H1 (cell line): Measurements from ENCODE around the gene PAK6. TPM values are rescaled to one million over a fixed set of nuclear protein-coding genes. Genes with fewer than 3 reads are reported as not detected.
A peak's percentile ranks its signal among the peaks of the same experiment; 100 is the strongest.

ENCODE experiments used
- CTCF ChIA-PET: fragments of 300-600 bp; sonication (Branson Sonifier 250); formaldehyde crosslinking; loops from one replicate; lab custom pipeline; 2021; ENCODE audit not compliant: partially characterized antibody; lab: Charles Lee
- POLR2A ChIA-PET: fragments of 300-600 bp; sonication (Branson Sonifier 250); formaldehyde crosslinking; loops from one replicate; lab custom pipeline; 2021; ENCODE audit warnings: inconsistent platforms; ENCODE audit not compliant: partially characterized antibody; lab: Charles Lee
- DNase-seq, 2 experiments: peaks; one replicate each; pipeline versions ENCODE4 v3.0.0 to v3.0.0-alpha.2; 2010 to 2022; ENCODE audit warnings: low spot score in 2 of 2, low read depth in 1 of 2, mixed read lengths in 1 of 2
- FAIRE-seq: peaks from 2 replicates; lab custom pipeline; 2011; peaks lifted over from hg19 to GRCh38; lab: Jason Lieb, UNC
- H2AFZ ChIP-seq: 2 replicates; pipeline ENCODE4 v1.8.1; 2012; ENCODE audit warnings: low read length, inconsistent platforms
- H2AK5ac ChIP-seq: 2 replicates; pipeline ENCODE4 v1.6.1; 2013; ENCODE audit warnings: low read depth, low read length
- H2BK120ac ChIP-seq: replicated peaks from 2 replicates; pipeline ENCODE3; 2013; ENCODE audit warnings: low read depth, low read length, inconsistent platforms
- H2BK12ac ChIP-seq: 2 replicates; pipeline ENCODE4 v1.6.1; 2013; ENCODE audit warnings: low read depth, low read length
- H2BK15ac ChIP-seq: 2 replicates; pipeline ENCODE4 v1.6.1; 2013; ENCODE audit warnings: low read length
- H2BK20ac ChIP-seq: 2 replicates; pipeline ENCODE4 v1.6.1; 2013; ENCODE audit warnings: low read length
- H2BK5ac ChIP-seq: 2 replicates; pipeline ENCODE4 v1.6.1; 2013; ENCODE audit warnings: low read depth, low read length
- H3K14ac ChIP-seq: 2 replicates; pipeline ENCODE4 v1.6.1; 2013; ENCODE audit warnings: inconsistent platforms; ENCODE audit not compliant: insufficient read length
- H3K18ac ChIP-seq: 2 replicates; pipeline ENCODE4 v1.6.1; 2013; ENCODE audit warnings: low read length; ENCODE audit errors: extremely low read depth
- H3K23ac ChIP-seq: 2 replicates; pipeline ENCODE4 v1.6.1; 2013; ENCODE audit warnings: inconsistent platforms; ENCODE audit not compliant: insufficient read length
- H3K23me2 ChIP-seq: 2 replicates; pipeline ENCODE4 v1.6.1; 2013; ENCODE audit warnings: low read depth, low read length
- H3K27ac ChIP-seq: 2 replicates; pipeline ENCODE4 v1.6.1; 2011; ENCODE audit warnings: low read depth, low read length, inconsistent platforms
- H3K27me3 ChIP-seq, 4 experiments: replicated peaks in 1 of 4; 1 replicate in 1 of 4; 2 replicates in 3 of 4; pipeline versions ENCODE4 v1.6.1 to v1.8.1; 2011 to 2013; ENCODE audit warnings: low read length in 3 of 4, mild to moderate bottlenecking in 3 of 4, inconsistent platforms in 2 of 4, mixed read lengths in 2 of 4, moderate library complexity in 1 of 4; ENCODE audit not compliant: control insufficient read depth in 3 of 4, insufficient read depth in 3 of 4; ENCODE audit errors: extremely low read depth in 1 of 4
- H3K36me3 ChIP-seq, 4 experiments: 2 replicates each; pipeline versions ENCODE4 v1.6.1 to v1.8.1; 2011 to 2013; ENCODE audit warnings: mild to moderate bottlenecking in 4 of 4, low read length in 3 of 4, moderate library complexity in 2 of 4, control low read depth in 1 of 4, inconsistent platforms in 1 of 4; ENCODE audit not compliant: insufficient read depth in 4 of 4, control insufficient read depth in 2 of 4
- H3K4ac ChIP-seq: replicated peaks from 2 replicates; pipeline ENCODE3; 2013; ENCODE audit warnings: low read length, low read depth, mixed read lengths, inconsistent platforms; ENCODE audit not compliant: insufficient read length
- H3K4me1 ChIP-seq, 4 experiments: replicated peaks in 1 of 4; 1 replicate in 1 of 4; 2 replicates in 3 of 4; pipeline versions ENCODE4 v1.6.1 to v1.8.1; 2011 to 2013; ENCODE audit warnings: low read length in 3 of 4, inconsistent platforms in 2 of 4, mixed read lengths in 1 of 4; ENCODE audit not compliant: insufficient read depth in 4 of 4, control insufficient read depth in 3 of 4
- H3K4me2 ChIP-seq, 2 experiments: 2 replicates each; pipeline versions ENCODE4 v1.6.1 to v1.8.1; 2011 to 2013; ENCODE audit warnings: low read depth in 2 of 2, low read length in 2 of 2, control low read depth in 1 of 2, inconsistent platforms in 1 of 2, mild to moderate bottlenecking in 1 of 2; ENCODE audit not compliant: insufficient read depth in 1 of 2
- H3K4me3 ChIP-seq, 4 experiments: fragments of 200-600, 300-600 bp in 1 of 4; sonication (generic), shearing (Covaris generic), sonication (Bioruptor Twin) in 1 of 4; 2 replicates each; pipeline versions ENCODE4 v1.5.1 to v1.8.1; 2011 to 2016; ENCODE audit warnings: low read length in 4 of 4, low read depth in 3 of 4, control low read depth in 2 of 4, inconsistent platforms in 2 of 4, mild to moderate bottlenecking in 2 of 4, mixed read lengths in 1 of 4, moderate library complexity in 1 of 4; ENCODE audit not compliant: insufficient read depth in 2 of 4; ENCODE audit errors: extremely low read depth in 1 of 4
- H3K56ac ChIP-seq: replicated peaks from 2 replicates; pipeline ENCODE3; 2013; ENCODE audit warnings: low read depth, mild to moderate bottlenecking, mixed read lengths, low read length, inconsistent platforms; ENCODE audit not compliant: insufficient read length
- H3K79me1 ChIP-seq: 2 replicates; pipeline ENCODE4 v1.6.1; 2013; ENCODE audit warnings: low read depth, low read length, control low read depth
- H3K79me2 ChIP-seq, 2 experiments: 2 replicates each; pipeline versions ENCODE4 v1.6.1 to v1.8.1; 2012 to 2013; ENCODE audit warnings: low read length in 2 of 2, mild to moderate bottlenecking in 2 of 2, inconsistent platforms in 1 of 2; ENCODE audit not compliant: insufficient read depth in 2 of 2, control insufficient read depth in 1 of 2
- H3K9ac ChIP-seq, 4 experiments: replicated peaks in 1 of 4; 1 replicate in 1 of 4; 2 replicates in 3 of 4; pipeline versions ENCODE4 v1.6.1 to v1.8.1; 2011 to 2013; ENCODE audit warnings: low read depth in 3 of 4, low read length in 3 of 4, control low read depth in 2 of 4, mild to moderate bottlenecking in 2 of 4, moderate library complexity in 2 of 4, inconsistent platforms in 1 of 4; ENCODE audit errors: extremely low read depth in 1 of 4
- H3K9me3 ChIP-seq, 2 experiments: 2 replicates each; pipeline versions ENCODE4 v1.6.1 to v1.8.1; 2012 to 2013; ENCODE audit warnings: mild to moderate bottlenecking in 2 of 2, moderate library complexity in 2 of 2, control low read depth in 1 of 2, inconsistent platforms in 1 of 2, low read depth in 1 of 2, low read length in 1 of 2, mixed read lengths in 1 of 2; ENCODE audit not compliant: insufficient read depth in 2 of 2
- H4K20me1 ChIP-seq, 2 experiments: replicated peaks in 1 of 2; 2 replicates each; pipeline versions ENCODE3 to v1.8.1; 2011 to 2013; ENCODE audit warnings: inconsistent platforms in 2 of 2, low read length in 2 of 2, mild to moderate bottlenecking in 1 of 2; ENCODE audit not compliant: insufficient read depth in 2 of 2, control insufficient read depth in 1 of 2
- H4K5ac ChIP-seq: 2 replicates; pipeline ENCODE4 v1.6.1; 2013; ENCODE audit warnings: low read length, low read depth, mixed read lengths, inconsistent platforms; ENCODE audit not compliant: insufficient read length
- H4K8ac ChIP-seq: 2 replicates; pipeline ENCODE4 v1.8.0; 2013; ENCODE audit warnings: mild to moderate bottlenecking, moderate library complexity, low read length, inconsistent platforms; ENCODE audit not compliant: insufficient read depth; ENCODE audit errors: extremely low read depth
- H4K91ac ChIP-seq: replicated peaks from 2 replicates; pipeline ENCODE3; 2013; ENCODE audit warnings: low read length, mixed read lengths, inconsistent platforms; ENCODE audit not compliant: insufficient read length
- ASH2L ChIP-seq: fragments of 200-600, 300-600 bp; sonication (generic); IDR thresholded peaks from one replicate; pipeline ENCODE4 v1.7.1; 2017; ENCODE audit warnings: low read length
- ATF2 ChIP-seq: IDR thresholded peaks from 2 replicates; pipeline ENCODE4 v1.6.1; 2012; ENCODE audit warnings: low read length, inconsistent platforms
- BACH1 ChIP-seq: IDR thresholded peaks from 2 replicates; pipeline ENCODE4 v1.6.1; 2012; ENCODE audit warnings: low read length, improper control_type of control experiment
- BRCA1 ChIP-seq: IDR thresholded peaks from 2 replicates; pipeline ENCODE4 v1.6.1; 2012; ENCODE audit warnings: low read depth, low read length, improper control_type of control experiment
- CBX5 ChIP-seq: fragments of 300-800, 300-1000 bp; sonication (generic); IDR thresholded peaks from 2 replicates; pipeline ENCODE4 v1.7.1; 2016; ENCODE audit warnings: antibody characterized with exemption, low read length, low read depth
- GTF2F1 ChIP-seq: IDR thresholded peaks from 2 replicates; pipeline ENCODE4 v1.6.1; 2012; ENCODE audit warnings: low read depth, low read length, improper control_type of control experiment, borderline replicate concordance
- HDAC6 ChIP-seq: IDR thresholded peaks from one replicate; pipeline ENCODE4 v1.7.1; 2012; ENCODE audit warnings: low read depth, mild to moderate bottlenecking, inconsistent platforms, low read length, moderate library complexity
- JUN ChIP-seq: IDR thresholded peaks from 2 replicates; pipeline ENCODE4 v1.6.1; 2011; ENCODE audit warnings: low read depth, mild to moderate bottlenecking, improper control_type of control experiment, low read length
- RFX5 ChIP-seq: IDR thresholded peaks from 2 replicates; pipeline ENCODE4 v1.6.1; 2011; ENCODE audit warnings: low read depth, low read length, improper control_type of control experiment, borderline replicate concordance
- TAF7 ChIP-seq: optimal IDR thresholded peaks from 2 replicates; pipeline ENCODE3; 2011; ENCODE audit warnings: low read depth, mild to moderate bottlenecking, inconsistent platforms, low read length, moderate library complexity, borderline replicate concordance
- TBP ChIP-seq: IDR thresholded peaks from 2 replicates; pipeline ENCODE4 v1.6.1; 2011; ENCODE audit warnings: low read depth, low read length, improper control_type of control experiment
- USF2 ChIP-seq: IDR thresholded peaks from 2 replicates; pipeline ENCODE4 v1.6.1; 2011; ENCODE audit warnings: low read length, improper control_type of control experiment
- WGBS, 2 experiments: shearing (Covaris generic) in 1 of 2; methylation state at CpG; one replicate each; pipeline versions ENCODE4 v1.1.6 to v1.1.7; 2013 to 2015; ENCODE audit warnings: low lambda C conversion rate in 2 of 2, mixed read lengths in 2 of 2, inconsistent platforms in 1 of 2, low coverage in 1 of 2, missing lambda C conversion rate in 1 of 2; ENCODE audit not compliant: insufficient replicate concordance in 2 of 2, insufficient coverage in 1 of 2, insufficient read length in 1 of 2; ENCODE audit errors: extremely low coverage in 1 of 2, missing lambda C conversion rate in 1 of 2; 5-methylcytosine and 5-hydroxymethylcytosine counted together
- polyA plus RNA-seq, 7 experiments: library from polyadenylated mRNA; depleted of rRNA in 3 of 7; stranded (reverse) in 5 of 7; unstranded in 2 of 7; fragments of >200 nt in 5 of 7; fragments of 200-250 nt in 2 of 7; gene quantifications; 1 replicate in 5 of 7; 2 replicates in 1 of 7; 4 replicates in 1 of 7; pipeline versions ENCODE4 v1.2.1 to v1.2.3, GENCODE V29; 2011 to 2013; ENCODE audit warnings: missing spikeins in 2 of 7, mixed read lengths in 2 of 7
- total RNA-seq: library from RNA; stranded (reverse); fragmentation: NEBNext Ultra II Directional; extraction: Animal tissue kit (Norgen Biotek cat#: 25700); gene quantifications from 2 replicates; pipeline ENCODE4 v1.2.1, GENCODE V29; 2021

Gene PAK6
- total and polyA plus RNA-seq, 2 of the 8 experiments (the other 6 are each of a cell fraction or from before 2014, with no cell fraction given) = 6.9 to 9.4 TPM

- H2AK5ac ChIP-seq = no peak overlapping the region
- CTCF ChIA-PET = interaction anchor here (0.8 to 46.3 kb wide), 10 partner anchors 8 to 134 kb away, joined by 3 to 1340 read pairs (median 4); partner anchors contain the start of gene ANKRD63
- H3K27ac ChIP-seq = no peak overlapping the region
- H2BK120ac ChIP-seq = no peak overlapping the region
- no peaks in the 10 kb centered on the region for H3K79me2 ChIP-seq
- 91% methylated on average over 10 of the region's 10 CpGs; no CpG with 5 or more reads in 1 of the 2 experiments for WGBS, 2 experiments
- H3K79me1 ChIP-seq = no peaks in the 10 kb centered on the region
- no peak for FAIRE-seq
- no peak overlapping the region for H3K9ac ChIP-seq
- H3K9me3 ChIP-seq = no peaks in the 10 kb centered on the region
- no peak overlapping the region for H4K5ac ChIP-seq
- H2AFZ ChIP-seq = no peak overlapping the region
- H4K20me1 ChIP-seq = no peaks in the 10 kb centered on the region
- 0 out of 2 replicates have a peak overlapping the region, but pooled peaks have one; percentile 46 for H2BK15ac ChIP-seq
- peaks cover 0 to 6% (median 2%) of the 10 kb centered on the region in 4 experiments; a peak in 2 of 7 replicates for H3K27me3 ChIP-seq
- no peak overlapping the region for H2BK5ac ChIP-seq
- no peak overlapping the region for H4K91ac ChIP-seq
- no peak overlapping the region for H3K4ac ChIP-seq
- no peak overlapping the region for H2BK20ac ChIP-seq
- H3K18ac ChIP-seq = no peak overlapping the region
- peaks cover 9 to 29% (median 23%) of the 10 kb centered on the region in 4 experiments for H3K4me1 ChIP-seq
- no peak for DNase-seq
- H3K23ac ChIP-seq = no peak overlapping the region
- peaks cover 4% of the 10 kb centered on the region; the same call in 1 of the 2 replicates for H3K23me2 ChIP-seq
- POLR2A ChIA-PET = interaction anchor here (0.7 to 6.2 kb wide), 8 partner anchors 8 to 41 kb away, joined by 3 to 47 read pairs (median 4); no protein-coding TSS in a partner anchor
- H2BK12ac ChIP-seq = no peak overlapping the region
- no peaks in the 10 kb centered on the region for H3K36me3 ChIP-seq
- H3K56ac ChIP-seq = no peak overlapping the region
- no peak overlapping the region for H3K4me2 ChIP-seq
- no peak overlapping the region for H3K4me3 ChIP-seq
- H3K14ac ChIP-seq = no peak overlapping the region
- H4K8ac ChIP-seq = no peak overlapping the region
- no peak for TF ChIP-seq USF2
- TF ChIP-seq TBP = no peak
- TF ChIP-seq RFX5 = no peak
- TF ChIP-seq CBX5 = no peak
- no peak for TF ChIP-seq BRCA1
- TF ChIP-seq TAF7 = no peak
- TF ChIP-seq ASH2L = no peak
- TF ChIP-seq ATF2 = no peak
- no peak for TF ChIP-seq GTF2F1
- TF ChIP-seq BACH1 = no peak
- no peak for TF ChIP-seq HDAC6
- no peak for TF ChIP-seq JUN
Measured at GRCh38 chr15:40242213-40242599, 3.3 kb downstream of the PAK6 start.
